GM19452 (cell line): ENCODE data around the gene MUC4.

Experiments
- ATAC-seq: cut with Tn5 transposase; IDR thresholded peaks from one replicate; pipeline ENCODE4 v1.9.1; 2021; ENCODE audit not compliant: unreplicated experiment

The MUC4 gene

DNA sequence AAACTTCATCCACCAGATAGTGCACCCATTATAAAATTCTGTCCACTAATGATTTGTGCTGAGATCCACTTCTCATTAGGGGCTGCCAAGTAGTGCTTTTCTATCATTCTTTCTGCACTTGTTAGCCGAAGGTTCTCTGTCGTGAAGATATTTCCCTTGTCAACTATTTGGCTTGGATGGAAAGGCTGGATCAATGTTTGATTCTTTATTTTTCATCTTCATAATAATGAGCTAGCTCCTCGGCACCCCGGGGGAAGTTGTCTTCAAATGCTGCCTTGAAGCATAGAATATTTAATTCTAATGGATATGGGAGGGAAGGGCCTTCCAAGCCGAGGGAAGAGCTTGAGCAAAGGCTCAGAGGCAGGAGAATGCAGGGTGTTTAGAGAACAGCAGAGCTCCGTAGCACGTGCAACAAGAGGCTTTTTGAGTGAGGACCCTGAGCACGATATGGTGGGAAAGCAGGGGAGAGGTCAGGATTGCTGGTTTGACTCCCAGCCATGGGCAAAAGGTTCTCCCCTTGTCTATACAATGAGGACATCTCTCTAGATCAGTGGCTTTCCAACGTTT, 107.2 kb downstream of the MUC4 start:
- ATAC-seq, result no peak

DNA sequence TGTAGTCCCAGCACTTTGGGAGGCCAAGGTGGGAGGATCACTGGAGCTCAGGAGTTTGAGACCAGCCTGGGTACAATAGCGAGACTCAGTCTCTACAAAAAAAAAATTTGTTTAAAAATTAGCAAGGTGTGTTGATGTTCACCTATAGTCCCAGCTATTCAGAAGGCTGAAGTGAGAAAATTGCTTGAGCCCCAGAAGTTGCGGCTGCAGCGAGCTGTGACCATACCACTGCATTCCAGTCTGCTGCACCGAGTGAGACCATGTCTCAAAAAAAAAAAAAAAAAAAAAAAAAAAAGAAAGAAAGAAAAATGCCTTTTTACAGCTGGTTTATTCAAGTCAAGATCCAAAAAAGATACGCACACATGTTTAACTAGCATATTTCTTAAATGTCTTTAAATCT, 108.0 kb downstream of the MUC4 start:
- no peak for ATAC-seq

DNA sequence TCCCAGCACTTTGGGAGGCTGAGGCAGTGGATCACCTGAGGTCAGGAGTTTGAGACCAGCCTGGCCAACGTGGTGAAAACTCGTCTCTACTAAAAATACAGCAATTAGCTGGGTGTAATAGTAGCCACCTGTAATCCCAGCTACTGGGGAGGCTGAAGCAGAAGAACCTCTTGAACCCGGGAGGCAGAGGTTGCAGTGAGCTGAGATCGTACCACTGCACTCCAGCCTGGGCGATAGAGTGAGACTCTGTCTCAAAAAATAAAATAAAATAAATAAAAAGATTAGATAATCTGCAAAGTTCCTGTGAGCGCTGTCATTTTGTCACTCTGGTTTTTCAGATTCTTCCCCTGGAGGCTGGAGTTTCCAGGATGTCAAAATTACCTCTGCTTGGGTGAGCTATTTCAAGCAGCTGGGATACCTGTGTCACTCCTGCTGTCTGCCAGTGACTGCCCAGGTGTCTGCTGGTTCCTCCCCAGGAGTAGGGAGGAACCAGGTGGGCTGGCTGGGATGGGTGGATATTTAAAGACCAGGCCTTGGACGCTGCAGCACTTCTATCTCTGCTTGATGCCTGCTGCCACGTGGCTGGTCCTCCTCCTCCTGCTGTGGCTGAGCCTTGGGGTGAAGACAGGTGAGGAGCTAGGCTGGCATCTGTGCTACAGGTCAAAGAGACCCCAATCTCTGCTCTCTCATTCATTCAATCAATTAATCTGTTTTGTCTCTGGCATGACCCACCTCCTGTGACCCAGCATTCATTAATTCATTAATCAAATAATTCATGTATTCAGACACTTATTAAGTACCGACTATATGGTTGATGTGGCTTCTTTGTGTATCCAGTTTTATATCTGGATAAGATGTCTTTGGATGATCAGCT, 110.5 kb downstream of the MUC4 start:
- ATAC-seq, result no peak

DNA sequence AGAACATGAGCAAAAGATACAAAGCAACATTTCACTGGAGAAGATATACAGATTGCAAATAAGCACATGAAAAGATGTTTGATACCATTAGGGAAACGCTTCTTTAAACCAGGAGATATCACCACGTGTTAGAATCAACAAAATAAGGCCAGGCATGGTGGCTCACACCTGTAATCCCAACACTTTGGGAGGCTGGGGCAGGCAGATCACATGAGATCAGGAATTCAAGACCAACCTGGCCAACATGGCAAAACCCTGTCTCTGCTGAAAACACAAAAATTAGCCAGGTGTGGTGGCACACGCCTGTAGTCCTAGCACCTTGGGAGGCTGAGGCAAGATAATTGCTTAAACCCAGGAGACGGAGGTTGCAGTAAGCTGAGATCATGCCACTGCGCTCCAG, 111.4 kb downstream of the MUC4 start:
- no peak for ATAC-seq

DNA sequence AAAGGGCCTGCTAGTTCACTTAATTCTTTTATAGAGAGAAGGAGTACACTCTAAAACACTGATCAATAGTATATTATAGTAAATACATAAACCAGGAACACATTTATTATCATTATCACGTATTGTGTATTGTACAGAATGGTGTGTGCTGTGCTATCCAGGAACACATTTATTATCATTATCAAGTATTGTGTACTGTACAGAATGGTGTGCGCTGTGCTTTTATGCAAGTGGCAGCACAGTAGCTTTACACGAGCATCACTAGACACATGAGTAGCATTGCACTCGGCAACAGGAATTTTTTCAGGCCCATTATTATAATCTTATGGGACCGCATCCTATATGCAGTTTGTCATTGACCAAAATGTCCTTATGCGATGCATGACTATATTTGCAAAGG, 111.9 kb downstream of the MUC4 start:
- no peak for ATAC-seq

DNA sequence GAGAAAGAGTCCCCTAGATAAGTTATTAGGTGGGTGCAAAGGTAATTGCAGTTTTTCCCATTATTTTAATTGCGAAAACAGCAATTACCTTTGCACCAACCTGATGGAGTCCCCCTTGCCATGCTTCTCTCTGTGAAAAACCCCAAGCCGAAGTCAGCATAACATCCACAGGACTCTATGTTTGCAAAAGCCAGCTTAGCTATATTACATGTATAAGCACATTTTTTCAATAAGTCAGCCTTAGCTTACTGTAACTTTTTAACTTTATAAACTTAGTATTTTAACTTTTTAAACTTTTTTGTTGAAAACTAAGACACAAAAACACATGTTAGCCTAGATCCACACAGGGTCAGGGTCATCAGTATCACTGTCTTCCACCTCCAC, 112.3 kb downstream of the MUC4 start:
- no peak for ATAC-seq

DNA sequence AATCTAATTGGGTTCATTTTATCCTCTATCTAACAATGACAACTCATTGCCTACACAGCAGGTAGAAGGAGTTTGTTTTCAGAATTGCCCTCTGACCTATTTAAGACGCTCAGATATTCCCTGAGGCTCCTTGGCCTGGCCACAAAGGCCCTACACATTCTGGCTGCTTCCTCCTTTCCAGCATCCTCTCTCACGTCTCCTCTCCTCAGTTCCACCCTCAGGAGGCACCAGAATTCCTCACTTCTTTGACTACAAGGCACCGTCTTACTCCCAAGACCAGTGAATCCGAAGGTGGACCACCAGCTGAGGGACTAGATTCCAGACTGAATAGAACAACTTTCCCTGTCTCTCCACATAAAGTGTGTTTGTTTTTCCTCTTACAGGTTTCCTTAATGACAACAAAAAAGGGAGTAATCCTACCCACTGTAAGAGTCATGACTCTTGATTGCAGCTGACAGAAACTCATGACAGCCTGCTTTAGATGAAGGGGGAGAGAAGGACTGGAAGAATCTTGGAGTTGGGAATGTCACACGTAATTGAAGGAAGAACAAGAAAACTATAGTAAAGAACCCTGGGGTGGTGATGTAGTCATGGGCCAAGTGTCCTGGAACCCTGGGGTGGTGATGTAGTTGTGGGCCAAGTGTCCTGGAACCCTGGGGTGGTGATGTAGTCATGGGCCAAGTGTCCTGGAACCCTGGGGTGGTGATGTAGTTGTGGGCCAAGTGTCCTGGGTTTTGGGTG, 112.9 kb downstream of the MUC4 start:
- no peak for ATAC-seq

DNA sequence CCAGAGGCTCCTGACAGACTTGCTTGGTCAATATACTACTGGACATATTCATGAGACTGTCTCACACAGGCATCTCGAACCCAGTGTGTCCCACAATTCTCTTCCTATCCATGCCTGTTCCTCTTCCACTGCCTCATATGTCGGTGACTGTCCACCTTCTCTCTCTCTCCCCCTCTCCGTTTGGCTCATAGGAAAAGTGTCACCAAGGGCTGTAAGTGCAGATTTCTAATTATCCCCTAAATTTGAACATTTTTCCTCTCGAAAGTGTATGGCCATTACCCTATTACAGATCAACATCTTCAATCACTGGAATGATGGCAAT, 113.4 kb downstream of the MUC4 start:
- ATAC-seq, result no peak

DNA sequence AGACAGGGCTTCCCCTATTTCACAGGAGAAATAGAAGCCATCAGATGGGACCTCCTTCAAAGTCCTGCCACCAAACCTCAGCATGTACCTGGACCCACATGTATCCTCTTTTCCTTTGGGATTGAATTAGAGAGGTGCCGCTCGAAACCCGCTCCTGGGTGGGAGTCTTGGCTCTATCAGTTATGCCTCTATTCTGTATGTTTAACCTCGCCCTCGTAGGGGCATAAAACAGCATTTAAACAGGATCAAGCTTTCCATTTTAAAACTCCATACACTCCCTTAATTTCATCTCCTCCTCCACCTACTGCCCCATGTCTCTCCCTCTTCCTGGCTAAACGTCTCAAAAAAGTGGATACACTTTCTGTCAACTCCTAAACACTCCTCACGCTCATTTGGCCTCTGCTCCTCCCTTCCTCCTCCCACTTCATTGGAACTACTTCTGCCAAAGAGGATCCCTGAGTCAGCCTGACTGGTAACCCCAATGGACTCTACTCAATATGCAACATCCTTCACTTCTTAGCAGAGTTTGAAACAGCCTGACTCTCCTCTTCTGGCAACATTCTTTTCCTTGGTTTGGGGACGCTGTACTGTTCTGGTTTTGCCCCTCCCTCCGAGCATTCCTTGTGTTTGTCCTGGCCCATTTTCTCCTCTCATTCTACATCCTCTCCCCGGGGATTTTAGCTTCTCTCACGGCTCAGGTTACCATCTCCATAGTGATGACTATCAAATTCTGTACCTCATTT, 114.0 kb downstream of the MUC4 start:
- ATAC-seq, result no peak
